ENCODE data around the gene ZNF879.

The ZNF879 gene

DNA sequence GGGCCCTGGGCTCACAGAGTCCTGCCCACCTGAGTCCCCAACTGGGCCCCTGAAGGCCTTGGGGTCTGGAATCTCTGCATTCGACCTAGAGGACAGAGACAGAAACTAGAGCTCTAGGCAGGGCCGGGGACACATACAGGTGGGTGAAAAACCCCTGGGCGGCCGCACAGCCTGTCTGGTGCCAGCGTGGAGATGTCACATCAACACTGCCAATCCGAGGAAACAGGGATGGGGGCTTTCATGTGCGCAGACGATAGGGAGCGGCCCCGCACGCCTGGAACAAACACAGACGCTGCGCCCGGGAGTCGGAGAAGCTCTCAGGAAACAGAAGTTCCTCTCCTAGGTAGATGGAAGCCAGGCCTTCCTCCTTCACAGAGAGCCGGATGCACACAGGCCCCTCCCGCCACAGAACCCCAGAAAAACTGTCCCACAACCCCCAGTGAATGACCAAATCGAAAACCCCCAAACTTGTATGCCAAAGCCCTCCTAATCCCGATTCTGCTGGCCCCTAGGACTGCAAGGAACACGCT is 30.3 kb upstream of the ZNF879 start:
- Histone ChIP-seq H3K4me3 (ENCODE audit: low read length) (no peak overlapping the region), H3K4me1 (ENCODE audit: low read length) (no peaks in the 10 kb centered on the region), H3K79me2 (ENCODE audit: low read length) (no peaks in the 10 kb centered on the region), H4K20me1 (ENCODE audit: insufficient read depth, low read length) (no peaks in the 10 kb centered on the region), H3K4me2 (ENCODE audit: low read length) (no peak overlapping the region), H2AFZ (ENCODE audit: low read depth, low read length) (no peak overlapping the region), H3K27me3 (ENCODE audit: low read depth, low read length) (no peaks in the 10 kb centered on the region), H3K9ac (ENCODE audit: low read length) (no peak overlapping the region), H3K27ac (ENCODE audit: low read length) (no peak overlapping the region), H3K9me3 (ENCODE audit: insufficient read depth, low read length) (no peaks in the 10 kb centered on the region; the same call in 1 of the 2 replicates), H3K36me3 (replicated peaks; ENCODE audit: low read depth, low read length) (no peaks in the 10 kb centered on the region)
- no peak for TF ChIP-seq CTCF (IDR thresholded peaks at IDR 0.05; ENCODE audit: low read depth, low read length)
- no peak for TF ChIP-seq EZH2phosphoT487 (IDR thresholded peaks at IDR 0.05; ENCODE audit: low read depth)

DNA sequence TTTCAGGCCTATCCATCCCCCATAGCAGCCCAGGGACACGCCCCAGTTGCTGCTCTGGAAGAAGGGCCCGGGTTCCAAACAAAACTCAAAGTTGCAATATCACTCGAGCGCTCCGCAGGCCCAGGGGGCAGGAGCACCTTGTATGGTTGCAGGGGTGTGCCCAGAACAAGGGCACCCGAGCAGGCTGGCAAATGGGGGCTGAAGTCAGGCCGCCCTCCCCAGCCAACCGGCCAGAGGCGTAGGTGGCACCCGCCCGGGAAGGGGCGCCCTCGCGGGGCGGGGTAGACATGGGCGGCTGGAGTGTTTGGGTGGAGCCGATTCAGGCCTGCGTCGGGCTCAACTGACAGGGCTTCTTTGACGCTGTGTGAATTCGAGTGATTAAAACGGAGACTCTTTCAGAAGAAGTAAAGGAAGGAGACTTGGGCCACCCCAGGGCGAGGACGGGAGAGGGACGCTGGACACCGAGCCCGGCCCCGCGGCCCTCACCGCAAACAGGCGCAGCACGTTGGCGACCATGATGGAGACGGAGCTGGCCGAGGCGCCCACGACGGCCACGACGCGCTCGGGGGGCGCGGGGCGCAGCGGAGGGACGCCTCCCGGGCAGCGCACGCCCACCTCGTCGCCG is 29.5 kb upstream of the ZNF879 start:
- H3K36me3 ChIP-seq (replicated peaks; ENCODE audit: low read depth, low read length): no peaks in the 10 kb centered on the region
- H2AFZ ChIP-seq (ENCODE audit: low read depth, low read length): no peak overlapping the region

DNA sequence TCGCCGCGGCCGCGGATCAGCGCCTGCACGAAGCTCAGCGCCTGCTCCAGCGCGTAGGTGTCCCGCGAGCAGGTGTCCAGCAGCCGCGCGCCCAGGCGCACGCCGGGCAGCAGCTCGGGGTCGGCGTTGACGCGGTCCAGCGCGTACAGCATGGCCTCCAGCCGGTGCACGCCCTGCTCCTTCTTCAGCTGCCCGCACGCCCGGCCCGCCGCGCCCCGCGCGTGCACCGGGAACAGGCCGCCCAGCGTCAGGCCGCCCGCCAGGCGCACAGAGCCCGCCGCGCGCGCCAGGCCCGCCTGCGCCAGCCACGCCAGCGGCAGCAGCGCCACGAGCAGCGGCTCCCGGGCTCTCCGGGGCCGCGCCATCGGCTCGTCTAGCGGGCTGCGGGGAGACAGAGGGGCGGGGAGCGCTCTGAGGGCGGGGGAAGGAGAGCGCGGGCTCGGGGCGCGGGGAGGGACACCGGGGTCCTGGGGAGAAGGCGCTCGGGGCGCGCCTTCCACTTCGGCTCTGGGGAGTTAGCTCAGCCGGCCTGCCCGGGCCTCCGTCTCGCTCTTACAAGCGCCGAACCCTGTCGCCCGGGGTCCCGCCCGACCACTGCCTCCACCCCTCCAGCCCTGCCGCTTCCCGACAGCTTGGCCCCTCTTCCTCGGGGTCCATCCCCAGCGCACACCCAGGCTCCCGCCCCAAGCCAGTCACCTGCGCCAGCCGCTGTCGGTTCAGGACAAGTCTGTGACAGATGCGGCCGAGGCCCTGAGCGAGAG is 28.8 kb upstream of the ZNF879 start, which contains the start of gene GRM6:
Gene GRM6, minus strand, starts transcription at position 741 of the 761 bp plus-strand sequence. Its CDS starts 376 bp downstream, at position 365.
- Histone ChIP-seq H3K4me3 (ENCODE audit: low read length) (no peak within 1 kb of the TSS), H3K79me2 (ENCODE audit: low read length) (no peaks in the 10 kb centered on the region), H3K4me1 (ENCODE audit: low read length) (no peaks in the 10 kb centered on the region), H2AFZ (ENCODE audit: low read depth, low read length) (no peak within 1 kb of the TSS), H3K27ac (ENCODE audit: low read length) (no peak within 1 kb of the TSS), H4K20me1 (ENCODE audit: insufficient read depth, low read length) (no peaks in the 10 kb centered on the region), H3K9ac (ENCODE audit: low read length) (no peak within 1 kb of the TSS), H3K27me3 (ENCODE audit: low read depth, low read length) (no peaks in the 10 kb centered on the region), H3K4me2 (ENCODE audit: low read length) (no peak within 1 kb of the TSS), H3K36me3 (replicated peaks; ENCODE audit: low read depth, low read length) (no peaks in the 10 kb centered on the region), H3K9me3 (ENCODE audit: insufficient read depth, low read length) (no peaks in the 10 kb centered on the region; the same call in 1 of the 2 replicates)
- no peak for TF ChIP-seq EZH2phosphoT487 (IDR thresholded peaks at IDR 0.05; ENCODE audit: low read depth)
- no peak for TF ChIP-seq CTCF (IDR thresholded peaks at IDR 0.05; ENCODE audit: low read depth, low read length)

More for the DNA sequence above, 29.5 kb upstream of the ZNF879 start:
- Histone ChIP-seq H4K20me1 (ENCODE audit: insufficient read depth, low read length) (no peaks in the 10 kb centered on the region), H3K27ac (ENCODE audit: low read length) (no peak overlapping the region), H3K4me3 (ENCODE audit: low read length) (no peak overlapping the region), H3K9ac (ENCODE audit: low read length) (no peak overlapping the region), H3K27me3 (ENCODE audit: low read depth, low read length) (no peaks in the 10 kb centered on the region), H3K4me1 (ENCODE audit: low read length) (no peaks in the 10 kb centered on the region), H3K4me2 (ENCODE audit: low read length) (no peak overlapping the region), H3K79me2 (ENCODE audit: low read length) (no peaks in the 10 kb centered on the region), H3K9me3 (ENCODE audit: insufficient read depth, low read length) (no peaks in the 10 kb centered on the region; the same call in 1 of the 2 replicates)
- no peak for TF ChIP-seq CTCF (IDR thresholded peaks at IDR 0.05; ENCODE audit: low read depth, low read length)
- TF ChIP-seq EZH2phosphoT487 (IDR thresholded peaks at IDR 0.05; ENCODE audit: low read depth): no peak

DNA sequence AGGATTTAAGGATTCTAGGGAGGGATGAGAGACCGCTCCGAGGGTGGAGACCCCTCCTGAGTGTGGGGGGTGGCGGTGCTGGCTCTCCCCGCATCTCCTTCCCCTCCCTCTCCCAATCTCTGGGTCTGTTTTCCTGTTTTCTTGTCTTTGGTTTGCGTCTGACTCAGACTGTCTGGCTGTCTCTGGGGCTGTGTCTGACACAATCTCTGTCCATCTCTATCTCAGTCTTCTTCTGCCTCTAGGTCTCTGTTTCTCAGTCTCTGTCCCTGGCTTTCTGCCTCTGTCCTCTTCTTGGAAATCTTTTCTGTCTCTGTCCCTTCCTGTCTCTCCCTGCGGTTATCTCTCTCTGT is 28.3 kb upstream of the ZNF879 start:
- Histone ChIP-seq H2AFZ (ENCODE audit: low read depth, low read length) (no peak overlapping the region), H3K9ac (ENCODE audit: low read length) (no peak overlapping the region), H3K27ac (ENCODE audit: low read length) (no peak overlapping the region), H3K4me1 (ENCODE audit: low read length) (no peaks in the 10 kb centered on the region), H3K27me3 (ENCODE audit: low read depth, low read length) (no peaks in the 10 kb centered on the region), H3K4me3 (ENCODE audit: low read length) (no peak overlapping the region), H3K36me3 (replicated peaks; ENCODE audit: low read depth, low read length) (no peaks in the 10 kb centered on the region), H3K9me3 (ENCODE audit: insufficient read depth, low read length) (no peaks in the 10 kb centered on the region; the same call in 1 of the 2 replicates), H3K79me2 (ENCODE audit: low read length) (no peaks in the 10 kb centered on the region), H4K20me1 (ENCODE audit: insufficient read depth, low read length) (no peaks in the 10 kb centered on the region), H3K4me2 (ENCODE audit: low read length) (no peak overlapping the region)
- TF ChIP-seq CTCF (IDR thresholded peaks at IDR 0.05; ENCODE audit: low read depth, low read length) (no peak), EZH2phosphoT487 (IDR thresholded peaks at IDR 0.05; ENCODE audit: low read depth) (no peak)

All from OCI-LY3 (cell line).